GM18517 (cell line): Measurements from ENCODE around the gene MUC2.

ENCODE experiments used
- ATAC-seq: cut with Tn5 transposase; IDR thresholded peaks from one replicate; pipeline ENCODE4 v1.9.1; 2021; ENCODE audit warnings: mild to moderate bottlenecking, moderate library complexity; ENCODE audit not compliant: unreplicated experiment

MUC2 gene

GRCh38 chr11:1050581-1051355, 23.9 kb upstream of the MUC2 start:
- ATAC-seq, result no peak

- ATAC-seq, result no peak
Observed at GRCh38 chr11:1051356-1052132, 23.1 kb upstream of the MUC2 start.

- ATAC-seq, result no peak
Observed at GRCh38 chr11:1052133-1053011, 22.3 kb upstream of the MUC2 start.

- ATAC-seq, result no peak
Observed at GRCh38 chr11:1053121-1053901, 21.4 kb upstream of the MUC2 start.

- ATAC-seq, result no peak
Observed at GRCh38 chr11:1054143-1055108, 20.2 kb upstream of the MUC2 start.

GRCh38 chr11:1055109-1055703, 19.5 kb upstream of the MUC2 start:
- no peak for ATAC-seq

- no peak for ATAC-seq
Observed at GRCh38 chr11:1055990-1056771, 18.5 kb upstream of the MUC2 start.

GRCh38 chr11:1057806-1058205, 16.9 kb upstream of the MUC2 start:
- ATAC-seq, result no peak

GRCh38 chr11:1059759-1060158, 14.9 kb upstream of the MUC2 start:
- ATAC-seq, result no peak

- ATAC-seq, result no peak
Observed at GRCh38 chr11:1060410-1060809, 14.3 kb upstream of the MUC2 start.

- no peak for ATAC-seq
Observed at GRCh38 chr11:1060852-1061616, 13.6 kb upstream of the MUC2 start.

- ATAC-seq, result no peak
Observed at GRCh38 chr11:1062075-1062820, 12.4 kb upstream of the MUC2 start.

- no peak for ATAC-seq
Observed at GRCh38 chr11:1064167-1064566, 10.5 kb upstream of the MUC2 start.

GRCh38 chr11:1067812-1068496, 6.7 kb upstream of the MUC2 start:
- ATAC-seq, result no peak

GRCh38 chr11:1069740-1070139, 4.9 kb upstream of the MUC2 start:
- no peak for ATAC-seq
